GM20431 (cell line): ENCODE data around the gene PREPL.

Experiments
- in situ Hi-C: fragments of 300-500 bp; cut with MseI, MboI; formaldehyde crosslinking; loops from one replicate; pipeline ENCODE4 v1.15.0; 2020; ENCODE audit warnings: low sequenced_read_pairs; ENCODE audit not compliant: unreplicated experiment

The PREPL gene

DNA sequence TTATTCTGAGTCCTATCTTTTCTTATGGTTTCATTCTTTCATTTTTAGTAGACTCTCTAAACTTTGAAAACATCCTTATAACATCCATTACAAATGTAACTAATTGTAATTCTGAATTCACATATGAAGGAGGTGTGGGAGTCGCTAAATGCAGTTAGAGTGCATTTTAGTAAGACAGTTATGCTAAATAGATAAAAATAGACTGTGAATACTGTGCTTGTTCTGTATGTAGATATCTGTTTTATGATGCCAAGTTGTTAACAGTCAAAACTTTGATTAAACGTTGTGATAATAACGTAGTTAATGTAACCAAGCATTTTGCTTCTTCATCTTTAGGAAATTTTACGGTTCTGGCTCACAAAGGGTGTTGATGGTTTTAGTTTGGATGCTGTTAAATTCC lies 61.7 kb downstream of the PREPL start:
- in situ Hi-C loops = no loop called here

DNA sequence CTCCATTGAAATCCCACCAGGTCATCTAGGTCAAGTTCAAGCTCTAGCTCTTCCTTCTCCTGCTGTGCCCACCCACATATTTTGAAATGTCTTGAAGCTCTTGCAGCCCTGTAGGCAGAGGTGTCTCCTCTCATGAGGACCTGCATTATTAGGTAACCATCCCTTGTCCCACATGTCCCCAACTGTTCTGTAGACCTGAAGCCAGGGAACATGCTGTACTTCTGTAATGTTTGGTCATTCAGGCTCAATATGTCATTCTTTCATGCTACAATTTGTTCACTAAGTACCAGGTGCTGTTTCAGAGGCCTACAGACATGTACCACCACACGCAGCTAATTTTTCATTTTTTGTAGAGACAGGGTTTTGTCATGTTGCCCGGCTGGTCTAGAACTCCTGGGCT lies 63.9 kb downstream of the PREPL start:
- in situ Hi-C loops = no loop called here

- in situ Hi-C loops = no loop called here
These were observed 64.6 kb downstream of the PREPL start for GRCh38 chr2:44296653-44297052.

GRCh38 chr2:44295633-44296359 lies 65.5 kb downstream of the PREPL start:
- in situ Hi-C loops = no loop called here

GRCh38 chr2:44295113-44295512 lies 66.2 kb downstream of the PREPL start:
- in situ Hi-C loops = no loop called here

DNA sequence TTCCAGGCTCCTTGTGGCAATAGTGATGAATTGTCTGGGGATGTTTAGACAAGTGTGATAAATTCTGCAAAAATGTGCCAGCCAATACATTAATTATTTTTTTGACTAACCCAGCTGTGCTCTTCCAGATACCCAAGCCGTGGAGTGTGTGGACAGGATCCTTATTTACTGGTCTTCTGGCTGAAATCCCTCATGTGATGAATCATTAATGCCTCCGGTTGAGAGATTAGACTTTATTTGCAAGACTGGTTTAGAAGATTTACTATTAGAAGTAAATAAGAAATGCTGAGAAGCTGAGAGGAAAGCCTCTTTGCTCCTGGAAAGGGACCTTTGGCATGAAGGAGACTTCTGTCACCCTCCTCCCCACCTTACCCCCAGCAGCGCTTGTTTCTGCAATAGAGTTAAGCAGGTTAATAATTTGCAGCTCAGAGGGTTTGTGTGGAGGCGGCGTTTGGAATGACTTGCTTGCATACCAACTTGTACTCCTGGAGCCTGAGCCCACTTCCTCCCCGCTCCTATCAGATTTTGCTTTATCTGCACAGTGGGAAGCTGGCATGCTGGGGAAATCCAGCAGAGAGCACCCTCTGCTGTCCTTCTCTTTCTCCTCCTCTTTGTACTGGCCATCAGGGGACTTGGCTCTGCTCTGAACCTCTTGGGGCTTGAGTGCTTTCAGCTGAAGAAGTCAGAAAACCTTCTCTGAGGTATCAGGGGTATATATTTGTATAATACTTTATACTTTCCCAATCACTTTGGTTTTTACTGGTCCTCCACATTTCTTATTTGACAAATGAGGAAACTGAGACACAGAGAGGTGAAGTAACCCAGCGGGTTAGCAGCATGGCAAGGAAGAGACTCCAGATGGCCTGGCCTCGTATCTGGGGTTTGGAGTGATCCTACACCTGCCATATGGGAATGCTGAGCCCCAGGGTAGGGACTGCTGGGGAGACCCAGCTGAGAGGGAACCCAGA lies 69.7 kb downstream of the PREPL start:
- in situ Hi-C loops = no loop called here

DNA sequence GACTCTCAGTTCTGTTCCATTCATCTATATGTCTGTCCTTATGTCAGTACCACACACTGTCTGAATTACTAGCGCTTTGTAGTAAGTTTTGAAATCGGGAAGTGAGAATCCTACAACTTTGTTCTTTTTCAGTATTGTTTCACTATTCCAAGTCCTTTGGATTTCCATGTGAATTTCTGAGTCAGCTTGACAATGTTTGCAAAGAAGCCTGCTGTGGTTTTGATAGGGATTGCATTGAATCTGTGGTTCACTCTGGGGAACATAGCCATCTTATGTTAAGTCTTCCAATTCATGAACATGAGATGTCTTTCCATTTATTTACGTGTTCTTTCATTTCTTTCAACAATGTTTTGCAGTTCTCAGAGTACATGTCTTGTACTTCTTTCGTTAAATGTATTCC lies 71.0 kb downstream of the PREPL start:
- in situ Hi-C loops = no loop called here

DNA sequence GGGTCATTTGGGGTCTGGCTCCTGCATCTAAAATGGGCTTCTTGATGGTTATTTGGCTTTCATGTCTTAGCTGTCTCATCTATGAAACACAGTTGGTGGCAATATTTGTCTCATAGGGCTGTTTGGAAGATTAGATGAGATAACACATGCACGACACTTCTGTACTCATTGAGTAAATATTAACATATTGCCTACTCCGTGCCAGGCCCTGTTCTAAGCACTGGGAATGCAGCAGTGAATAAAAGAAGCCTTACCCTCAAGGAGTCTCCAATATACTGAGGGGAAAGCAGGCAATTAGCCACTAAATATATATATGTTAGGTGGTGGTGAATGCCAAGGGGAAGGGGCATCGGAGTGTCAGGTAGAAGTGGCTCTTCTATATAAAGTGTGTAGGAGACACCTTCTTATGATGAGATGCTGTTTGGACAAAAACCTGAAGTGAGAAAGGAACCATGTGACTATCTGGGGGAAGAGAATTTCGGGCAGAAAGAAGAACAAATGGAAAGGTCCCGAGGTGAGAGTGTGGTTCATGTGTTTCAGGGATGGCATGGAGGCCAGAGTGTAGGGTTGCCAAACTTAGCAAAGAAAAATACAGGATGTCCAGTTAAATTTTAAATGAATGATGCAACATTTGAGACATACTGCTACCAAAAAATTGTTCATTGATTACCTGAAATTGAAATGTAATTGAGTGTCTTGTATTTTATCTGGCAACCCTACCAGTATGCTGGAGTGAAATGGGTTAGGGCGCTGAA lies 74.2 kb downstream of the PREPL start:
- in situ Hi-C loops = no loop called here

- in situ Hi-C loops = no loop called here
These were observed 75.0 kb downstream of the PREPL start for GRCh38 chr2:44286119-44286883.

GRCh38 chr2:44285174-44285573 lies 76.1 kb downstream of the PREPL start:
- in situ Hi-C loops = no loop called here

DNA sequence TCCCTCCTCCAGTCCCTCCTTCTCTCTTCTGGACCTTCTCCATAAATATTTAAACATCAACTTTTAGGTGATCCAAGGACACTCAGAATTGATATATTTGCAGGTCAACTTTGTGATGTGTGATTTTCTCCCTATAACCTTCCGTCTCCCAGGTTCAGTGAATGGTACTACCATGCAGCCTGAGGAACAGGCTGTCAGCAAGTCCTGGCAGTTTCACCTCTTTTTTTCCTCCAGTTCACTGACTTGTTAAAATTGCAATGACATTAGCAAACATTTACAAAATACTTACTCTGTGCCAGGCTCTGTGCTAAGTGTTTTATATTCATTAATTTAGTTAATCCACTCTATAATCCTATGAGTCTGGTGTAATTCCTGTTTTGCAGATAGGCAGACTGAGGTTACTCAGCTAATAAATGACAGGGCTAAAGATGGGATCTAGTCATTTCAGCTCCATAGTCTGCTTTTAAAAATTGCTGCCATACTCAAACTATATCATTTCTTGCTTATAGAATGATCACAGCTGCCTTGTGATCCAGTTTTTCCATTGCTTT lies 78.1 kb downstream of the PREPL start:
- in situ Hi-C loops = no loop called here

GRCh38 chr2:44280869-44281268 lies 80.4 kb downstream of the PREPL start:
- in situ Hi-C loops = no loop called here

GRCh38 chr2:44277541-44277940 lies 83.8 kb downstream of the PREPL start:
- in situ Hi-C loops = no loop called here

DNA sequence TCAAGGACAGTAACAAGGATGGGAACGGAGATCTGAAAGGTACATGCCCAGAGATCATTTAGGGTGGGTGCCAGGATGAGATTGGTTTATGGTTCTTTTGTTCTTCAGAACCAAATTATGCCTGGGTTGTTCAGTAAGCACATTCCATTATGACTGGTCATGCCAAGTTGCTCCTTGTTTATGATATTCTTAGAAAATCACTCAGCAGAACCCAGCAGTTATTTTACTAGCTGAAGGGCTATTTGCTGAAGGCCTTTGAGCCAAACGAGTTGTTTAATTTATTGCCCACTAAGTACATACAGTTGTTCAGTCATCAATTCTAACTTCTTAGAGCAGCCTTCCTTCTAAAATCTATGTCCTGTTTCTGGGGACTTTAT lies 85.4 kb downstream of the PREPL start:
- in situ Hi-C loops = no loop called here

DNA sequence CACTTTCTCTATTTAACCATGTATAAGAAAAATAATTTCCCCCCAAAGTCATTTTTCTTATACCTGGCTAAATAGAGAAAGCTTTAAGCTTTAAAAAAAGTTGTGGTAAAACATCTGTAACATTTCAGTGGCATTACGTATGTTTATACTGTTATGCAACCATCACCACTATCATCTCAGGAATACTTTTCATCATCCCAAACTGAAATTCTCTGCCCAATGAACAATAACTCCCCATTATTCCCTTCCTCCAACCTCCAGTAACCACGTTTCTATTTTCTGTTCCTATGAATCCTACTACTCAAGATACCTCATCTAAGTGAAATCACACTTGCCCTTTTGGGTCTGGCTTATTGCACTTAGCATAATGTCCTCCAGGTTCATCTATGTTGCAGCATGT lies 87.7 kb downstream of the PREPL start:
- in situ Hi-C loops = no loop called here

DNA sequence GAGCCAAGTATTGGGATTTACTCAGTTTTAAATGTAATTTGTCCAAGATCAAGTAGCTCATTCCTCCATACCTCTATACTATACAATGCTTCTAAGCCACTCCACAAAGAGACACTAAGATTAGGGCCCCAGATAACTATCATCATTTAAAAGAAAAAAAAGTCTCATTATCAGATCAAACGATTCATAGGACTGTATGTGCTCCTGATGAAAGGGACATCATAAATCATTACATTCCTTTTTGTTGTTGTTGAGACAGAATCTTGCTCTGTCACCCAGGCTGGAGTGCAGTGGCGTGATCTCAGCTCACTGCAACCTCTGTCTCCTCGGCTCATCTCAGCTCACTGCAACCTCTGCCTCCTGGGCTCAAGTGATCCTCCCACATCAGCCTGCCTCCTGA lies 88.2 kb downstream of the PREPL start:
- in situ Hi-C loops = no loop called here

- in situ Hi-C loops = no loop called here
These were observed 90.0 kb downstream of the PREPL start for GRCh38 chr2:44271296-44271695.

DNA sequence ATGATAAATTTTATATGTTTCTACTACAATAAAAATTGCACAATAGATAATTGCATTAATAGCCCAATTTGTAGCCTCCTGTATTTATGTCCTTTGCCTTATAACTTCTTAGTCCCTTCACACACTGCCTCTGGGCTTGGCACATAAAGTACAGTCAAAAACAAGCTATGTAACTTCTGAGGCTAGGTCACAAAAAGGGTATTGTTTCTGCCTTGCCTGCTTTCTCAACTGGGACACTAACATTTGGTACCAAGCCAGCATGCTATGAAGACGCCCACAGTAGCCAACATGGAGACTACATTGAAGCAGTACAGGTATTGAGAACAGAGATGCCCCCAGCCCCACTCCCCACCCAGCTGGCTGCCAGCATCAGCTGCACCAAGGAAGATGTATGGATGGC lies 91.5 kb downstream of the PREPL start:
- in situ Hi-C loops = no loop called here

- in situ Hi-C loops = no loop called here
These were observed 93.3 kb downstream of the PREPL start for GRCh38 chr2:44267796-44268648.
